Measurements from ENCODE around the gene B3GNT9.

Gene B3GNT9

DNA sequence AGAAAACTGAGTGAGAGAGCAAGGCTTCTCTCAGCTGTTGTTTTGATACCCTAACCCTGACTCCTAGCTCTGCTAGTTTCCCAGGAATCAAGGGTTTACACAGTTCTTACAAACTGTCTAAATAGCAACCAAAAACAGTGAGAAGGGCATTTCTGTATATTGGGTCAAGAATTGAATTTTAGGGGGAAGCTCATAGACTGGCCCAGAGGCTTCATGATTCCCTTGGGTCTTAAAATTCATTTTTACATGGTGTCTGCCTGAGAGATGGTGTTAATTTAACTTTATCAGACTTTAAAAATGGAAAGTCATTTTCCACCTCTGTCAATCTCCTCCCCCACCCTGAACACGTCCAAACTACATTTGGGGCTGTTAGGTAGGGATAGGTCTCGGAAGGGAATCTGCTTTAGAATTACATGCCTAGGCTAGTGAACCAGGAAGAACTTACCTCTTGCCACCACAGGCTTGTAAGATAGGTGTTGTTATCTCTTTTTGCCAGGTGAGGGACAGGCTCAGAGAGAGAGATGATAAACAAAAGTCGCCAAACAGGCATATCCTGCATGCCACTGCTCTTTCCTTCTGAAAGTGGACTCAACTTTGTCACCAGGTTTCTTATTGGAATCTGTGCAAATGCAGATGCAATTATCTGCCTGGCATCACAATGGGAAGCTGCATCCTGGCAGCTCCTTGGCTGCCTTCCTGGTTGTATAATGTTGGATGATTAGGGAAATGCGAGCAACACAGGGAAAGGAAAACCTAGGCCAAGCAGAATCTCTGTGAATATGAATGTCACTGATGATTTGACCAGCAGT lies 38.0 kb downstream of the B3GNT9 start:
- no peak for DNase-seq (ENCODE audit: low read depth in 2 of 2)

DNA sequence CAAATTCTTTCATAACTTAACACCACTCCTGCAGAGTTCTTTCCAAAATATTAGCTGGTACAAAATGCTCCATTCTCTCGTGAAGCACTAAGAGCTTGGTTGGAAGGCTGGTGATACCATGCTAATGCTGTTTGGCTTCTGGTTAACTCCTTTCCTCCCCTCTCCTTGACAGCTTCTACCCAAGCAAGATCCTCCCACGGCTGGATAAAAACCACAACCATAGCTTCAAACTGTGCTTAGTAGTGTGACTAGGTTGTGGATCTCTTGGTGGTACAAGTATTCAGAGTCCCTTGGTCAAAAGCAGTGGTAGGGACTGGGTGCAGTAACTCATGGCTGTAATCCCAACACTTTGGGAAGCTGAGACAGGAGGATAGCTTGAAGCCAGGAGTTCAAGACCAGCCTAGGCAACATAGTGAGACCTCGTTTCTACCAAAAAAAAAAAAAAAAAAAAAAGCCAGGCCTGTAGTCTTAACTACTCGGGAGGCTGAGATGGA lies 38.8 kb downstream of the B3GNT9 start:
- DNase-seq (ENCODE audit: low read depth in 2 of 2) = no peak

DNA sequence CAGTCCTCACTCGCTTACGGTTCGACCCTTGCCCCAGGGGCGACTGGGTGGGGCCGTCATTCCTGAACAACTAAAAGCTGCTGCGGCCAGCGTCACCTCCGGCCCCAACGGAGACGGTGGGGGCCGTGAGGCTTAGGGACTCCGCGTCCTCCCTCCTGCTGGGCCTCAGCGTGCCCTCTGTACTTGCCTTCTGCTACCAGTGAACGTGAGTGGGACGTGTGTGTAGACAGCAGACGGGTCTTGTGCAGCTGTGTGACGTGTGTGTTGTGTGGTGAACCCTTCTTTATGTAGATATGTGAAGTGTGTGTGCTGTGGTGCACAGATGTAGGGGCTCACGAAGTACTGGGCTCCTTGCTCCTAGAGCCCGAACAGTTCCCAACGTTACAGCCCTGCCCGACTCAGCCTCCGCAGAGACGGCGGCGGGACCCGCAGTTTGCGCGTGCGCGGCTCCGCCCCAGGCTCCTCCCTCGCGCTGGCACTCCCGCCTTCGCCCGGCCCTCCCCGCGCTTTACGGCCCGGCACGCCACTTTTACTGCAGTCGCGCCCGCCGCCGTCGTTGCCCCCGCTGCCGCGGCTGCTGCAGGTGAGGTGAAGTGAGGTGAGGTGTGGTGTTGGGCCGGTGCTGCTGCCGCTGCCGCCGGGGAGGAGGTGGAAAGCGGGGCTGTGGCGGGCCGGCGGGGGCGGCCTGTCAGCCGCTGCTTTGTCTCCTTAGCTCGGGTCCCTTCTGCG lies 41.2 kb downstream of the B3GNT9 start, which contains the start of gene PHAF1:
PHAF1 (plus strand) TSS at position 535 of the 729 bp plus-strand sequence. CDS start 235 bp downstream, outside the sequence.
- peak; percentile 97 for DNase-seq (ENCODE audit: low read depth in 2 of 2)

DNA sequence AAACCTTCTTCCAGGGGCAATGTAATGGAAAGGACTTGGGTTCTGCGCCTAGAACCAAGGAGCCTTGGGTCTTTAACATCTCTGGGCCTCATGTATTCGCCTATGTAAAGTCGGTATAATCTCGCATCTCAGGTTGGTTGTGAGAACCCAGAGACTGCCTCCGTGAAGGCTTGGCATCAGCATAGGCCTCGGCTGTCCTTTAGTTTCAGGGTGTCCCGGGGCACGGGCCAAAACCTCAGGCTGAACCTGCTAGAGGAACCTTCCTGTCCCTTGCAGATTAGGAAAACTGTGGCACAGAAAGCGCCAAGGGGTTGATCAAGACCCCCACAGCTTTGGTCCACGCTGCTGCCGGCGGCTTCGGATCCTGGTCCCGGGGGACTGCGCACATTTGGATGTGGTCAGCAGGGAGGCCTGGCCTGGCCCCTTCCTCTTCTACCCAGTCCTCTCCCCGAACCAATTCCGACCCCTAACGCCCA lies 41.8 kb downstream of the B3GNT9 start:
- DNase-seq (ENCODE audit: low read depth in 2 of 2) = no peak

DNA sequence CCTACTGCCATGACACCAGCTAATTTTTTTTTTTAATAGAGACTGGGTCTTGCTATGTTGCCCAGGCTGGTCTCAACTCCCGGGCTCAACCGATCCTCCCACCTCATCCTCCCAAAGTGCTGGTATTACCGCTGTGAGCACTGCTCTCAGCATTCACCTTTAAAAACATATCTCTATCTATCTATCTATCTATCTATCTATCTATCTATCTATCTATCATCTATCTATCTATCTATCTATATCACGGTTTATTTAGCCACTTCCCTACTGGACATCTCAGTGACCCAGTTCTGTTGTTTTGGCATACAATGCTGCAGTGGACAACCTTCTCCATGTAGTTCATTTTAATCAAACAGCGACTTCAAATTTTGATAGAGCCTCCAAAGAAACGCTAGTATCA lies 42.3 kb downstream of the B3GNT9 start:
- no peak for DNase-seq (ENCODE audit: low read depth in 2 of 2)

DNA sequence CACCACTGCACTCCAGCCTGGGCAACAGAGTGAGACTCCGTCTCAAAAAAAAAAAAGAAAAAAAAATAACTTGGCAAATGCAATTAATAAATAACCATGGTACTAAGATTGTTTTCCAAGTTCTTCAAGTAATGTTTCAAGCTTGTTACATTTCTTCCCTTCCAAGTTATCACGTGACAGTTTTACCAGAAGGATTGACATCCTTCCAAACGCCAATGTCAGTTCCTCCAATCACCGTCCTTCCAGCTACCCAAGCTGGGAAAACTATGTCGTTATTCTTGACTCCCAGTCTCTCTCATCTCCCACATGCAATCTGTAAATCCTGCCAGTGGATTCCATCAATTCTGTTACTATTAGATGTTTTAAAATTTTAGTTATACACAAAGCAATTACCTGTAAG lies 44.9 kb downstream of the B3GNT9 start:
- DNase-seq (ENCODE audit: low read depth in 2 of 2) = no peak

DNA sequence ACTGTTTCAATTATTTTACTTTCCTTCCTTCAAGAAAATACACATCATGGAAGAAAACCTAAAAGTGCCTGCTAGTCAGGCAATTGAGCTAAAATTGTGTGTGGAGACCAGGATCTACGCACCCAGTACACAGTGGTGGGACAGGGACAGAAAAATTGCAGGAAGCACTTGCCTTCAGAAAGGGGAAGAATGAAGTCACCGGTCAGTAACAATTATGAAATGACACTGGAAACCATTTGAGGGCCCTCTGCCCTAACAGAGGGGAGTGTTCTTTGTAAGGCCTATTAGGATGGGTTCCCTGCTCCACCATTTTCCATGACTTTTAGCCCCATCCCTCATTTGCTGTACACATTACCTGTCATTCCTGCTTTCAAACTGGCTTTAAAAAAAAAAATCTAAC lies 45.6 kb downstream of the B3GNT9 start:
- no peak for DNase-seq (ENCODE audit: low read depth in 2 of 2)

DNA sequence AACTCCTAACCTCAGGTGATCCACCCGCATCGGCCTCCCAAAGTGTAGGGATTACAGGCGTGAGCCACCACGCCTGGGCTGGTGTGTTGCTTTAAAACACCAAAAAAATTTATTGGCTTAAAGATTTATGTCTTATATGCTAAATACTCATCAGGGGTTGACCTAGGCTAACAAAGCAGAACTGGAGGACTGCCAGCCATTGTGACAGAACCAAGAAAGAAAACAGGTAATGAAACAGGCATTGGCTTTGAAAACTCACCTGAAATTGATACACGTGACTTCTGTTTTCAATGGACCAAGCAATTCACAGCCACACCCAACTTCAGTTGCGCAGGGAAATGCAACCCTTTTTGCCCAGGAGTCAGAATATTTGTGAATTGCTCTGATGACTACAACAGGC lies 46.0 kb downstream of the B3GNT9 start:
- DNase-seq (ENCODE audit: low read depth in 2 of 2) = no peak

DNA sequence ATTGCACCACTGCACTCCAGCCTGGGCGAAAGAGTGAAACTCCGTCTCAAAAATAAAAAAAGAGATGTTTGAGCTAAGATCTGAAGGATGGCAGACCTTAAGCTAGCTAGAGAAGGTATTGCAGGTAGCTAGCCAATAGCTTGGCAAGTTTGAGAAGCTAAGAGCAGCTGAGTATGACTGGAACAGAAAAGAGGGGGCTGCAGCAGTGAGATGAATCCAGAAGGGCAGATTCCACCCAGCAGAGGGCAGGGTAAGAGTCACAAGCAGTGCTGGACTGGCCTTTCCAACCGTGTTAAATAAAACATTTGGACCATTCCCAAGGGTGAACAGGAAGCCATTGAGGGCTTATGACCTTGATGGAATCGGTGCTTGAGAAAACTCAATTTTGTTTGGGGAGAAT lies 46.7 kb downstream of the B3GNT9 start:
- DNase-seq (ENCODE audit: low read depth in 2 of 2) = no peak

DNA sequence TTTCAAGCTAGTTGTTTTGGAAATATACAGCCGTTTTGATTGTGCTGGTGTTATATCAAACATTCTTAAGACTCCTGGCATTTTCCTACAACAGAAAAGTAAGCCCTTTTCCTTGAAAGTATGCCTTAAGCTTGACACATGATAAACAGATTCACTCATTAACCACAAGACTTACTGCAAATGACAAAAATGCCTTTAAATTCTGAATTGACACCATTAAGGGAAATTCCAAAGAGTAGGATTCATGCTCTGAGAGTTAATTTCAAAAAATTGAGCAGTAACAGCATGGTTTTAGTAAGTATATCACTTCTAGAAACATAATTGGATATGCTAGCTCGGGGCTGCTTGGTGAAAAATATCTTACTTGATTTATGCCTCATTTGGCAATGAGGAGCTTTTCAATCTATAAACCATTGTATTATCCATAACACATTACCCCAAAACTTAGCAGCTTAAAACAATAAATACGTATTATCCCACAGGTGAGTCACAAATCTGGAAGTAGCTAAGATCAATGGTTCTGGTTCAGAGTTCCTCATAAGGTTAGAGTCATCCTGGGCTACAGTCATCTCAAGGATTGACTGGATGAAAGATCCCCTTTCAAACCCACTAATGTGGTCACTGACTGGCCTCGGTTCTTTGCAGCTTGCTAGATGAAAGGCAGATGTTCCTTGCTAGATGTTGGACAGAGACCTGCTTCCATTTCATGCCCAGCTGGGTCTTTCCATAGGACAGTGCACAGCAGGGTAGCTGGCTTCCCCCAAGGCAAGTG lies 49.3 kb downstream of the B3GNT9 start:
- no peak for DNase-seq (ENCODE audit: low read depth in 2 of 2)

DNA sequence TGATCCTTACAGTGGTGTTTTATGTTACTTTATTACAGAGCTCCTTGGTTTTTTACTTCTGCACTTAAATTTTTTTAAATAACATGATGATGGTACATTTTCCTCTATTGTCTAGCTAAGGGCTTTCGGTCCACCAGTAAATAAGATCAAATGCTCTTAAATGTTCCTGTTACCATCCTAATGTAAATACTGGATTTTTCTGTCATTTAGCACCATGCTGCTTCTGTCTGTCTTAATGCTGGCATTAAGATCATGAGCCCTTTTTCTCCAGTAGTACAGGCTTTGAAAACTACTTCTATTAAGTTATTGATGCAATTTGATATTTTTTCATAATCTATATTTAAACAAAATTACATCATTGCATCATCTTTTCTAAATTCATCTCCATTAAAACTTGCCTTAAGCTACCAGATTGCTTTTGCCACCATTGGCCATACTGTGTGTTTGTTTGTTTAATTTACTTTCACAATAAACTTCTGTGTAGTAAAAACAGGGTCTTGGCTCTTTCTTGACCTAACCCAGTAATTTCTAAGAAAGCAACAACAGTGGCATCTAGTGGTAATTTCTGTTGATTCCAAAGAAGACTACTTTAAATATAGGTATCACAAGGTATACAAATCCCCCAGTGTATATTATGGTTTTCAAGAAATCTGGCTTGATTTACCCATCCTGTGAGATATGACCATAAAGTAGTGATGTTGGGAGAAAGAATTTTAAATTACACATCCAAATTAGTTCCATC lies 50.1 kb downstream of the B3GNT9 start:
- no peak for DNase-seq (ENCODE audit: low read depth in 2 of 2)

DNA sequence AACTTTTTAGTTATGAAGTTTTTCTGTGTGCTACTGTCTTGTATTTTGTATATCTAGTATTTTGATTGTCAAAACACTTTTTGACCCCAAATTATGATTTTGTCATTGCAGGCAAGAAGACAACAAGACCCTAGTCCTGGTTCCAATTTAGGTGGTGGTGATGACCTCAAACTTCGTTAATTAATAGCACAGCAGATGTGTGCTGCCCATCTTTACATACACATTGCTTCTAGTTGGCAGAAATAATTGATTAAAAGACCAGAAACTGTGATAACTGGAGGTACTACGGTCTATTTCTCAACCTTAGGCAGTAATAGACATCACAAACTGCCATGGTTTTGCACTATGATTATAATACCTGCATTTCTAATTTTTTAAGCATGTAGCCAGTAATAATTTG lies 52.2 kb downstream of the B3GNT9 start:
- no peak for DNase-seq (ENCODE audit: low read depth in 2 of 2)
